22Rv1 (cell line): Measurements from ENCODE around the gene NTRK3.

Experiments used
- CTCF ChIP-seq: fragments of 450-650 bp; IDR thresholded peaks from 2 replicates; pipeline ENCODE4 v1.5.1; 2017; ENCODE audit warnings: mild to moderate bottlenecking
- ZFX ChIP-seq: fragments of 450-650 bp; IDR thresholded peaks from 2 replicates; pipeline ENCODE4 v1.6.1; 2017; ENCODE audit warnings: antibody characterized with exemption, borderline replicate concordance

- TF ChIP-seq CTCF (no peak), ZFX (no peak)
Measured at GRCh38 chr15:88284318-88284998, 27.9 kb upstream of the NTRK3 start.
